ENCODE results near the gene USH1G.

Gene USH1G

GRCh38 chr17:74964988-74965622 lies 42.0 kb upstream of the USH1G start:
- no peak for TF ChIP-seq Cebpa-rat (IDR thresholded peaks at IDR 0.05)
- Histone ChIP-seq H3K36me3 (no peaks in the 10 kb centered on the region), H3K4me2 (no peak overlapping the region), H3K4me3 (no peak overlapping the region), H3K4me1 (peaks cover 0 to 8% (median 0%) of the 10 kb centered on the region in 10 experiments; a peak in 4 of 20 replicates), H3K9ac (no peak overlapping the region), H3K27me3 (peaks cover 0 to under 1% (median 0%) of the 10 kb centered on the region in 11 experiments; a peak in 1 of 22 replicates), H3K27ac (no peak overlapping the region), H4K20me1 (peaks cover 0 to 11% (median 0%) of the 10 kb centered on the region in 11 experiments; a peak in 3 of 22 replicates), H3K9me3 (replicated peaks in 1 of 11) (no peaks in the 10 kb centered on the region)

- H3K4me2 ChIP-seq, result no peak overlapping the region
- no peak overlapping the region for H3K27ac ChIP-seq
- H3K9me3 ChIP-seq (replicated peaks in 1 of 11), result no peaks in the 10 kb centered on the region
- no peaks in the 10 kb centered on the region for H3K36me3 ChIP-seq
- H3K4me3 ChIP-seq, result no peak overlapping the region
- TF ChIP-seq Cebpa-rat (IDR thresholded peaks at IDR 0.05), result no peak
- H3K27me3 ChIP-seq, result no peaks in the 10 kb centered on the region
- H3K4me1 ChIP-seq, result peaks cover 0 to 8% (median 0%) of the 10 kb centered on the region in 10 experiments; a peak in 4 of 20 replicates
- H3K9ac ChIP-seq, result no peak overlapping the region
- H4K20me1 ChIP-seq, result peaks cover 0 to 14% (median 0%) of the 10 kb centered on the region in 11 experiments; a peak in 3 of 22 replicates
Measured at GRCh38 chr17:74964246-74964761, 41.2 kb upstream of the USH1G start.

- Histone ChIP-seq H3K27ac (no peak overlapping the region), H3K4me3 (no peak overlapping the region), H3K4me1 (peaks cover 0 to 8% (median 0%) of the 10 kb centered on the region in 10 experiments; a peak in 4 of 20 replicates), H3K27me3 (no peaks in the 10 kb centered on the region), H3K9me3 (replicated peaks in 1 of 11) (no peaks in the 10 kb centered on the region), H3K9ac (no peak overlapping the region), H4K20me1 (peaks cover 0 to 12% (median 0%) of the 10 kb centered on the region in 11 experiments; a peak in 3 of 22 replicates), H3K4me2 (no peak overlapping the region), H3K36me3 (no peaks in the 10 kb centered on the region)
- TF ChIP-seq Cebpa-rat (IDR thresholded peaks at IDR 0.05), result no peak
Measured at GRCh38 chr17:74963656-74964055, 40.6 kb upstream of the USH1G start.

GRCh38 chr17:74962622-74963394 lies 39.8 kb upstream of the USH1G start:
- TF ChIP-seq Cebpa-rat (IDR thresholded peaks at IDR 0.05), result no peak
- Histone ChIP-seq H3K36me3 (no peaks in the 10 kb centered on the region), H3K4me3 (no peak overlapping the region), H3K4me1 (peaks cover 0 to 8% (median 0%) of the 10 kb centered on the region in 10 experiments; a peak in 4 of 20 replicates), H3K9me3 (replicated peaks in 1 of 11) (no peaks in the 10 kb centered on the region), H3K4me2 (no peak overlapping the region), H4K20me1 (peaks cover 0 to 10% (median 0%) of the 10 kb centered on the region in 11 experiments; a peak in 2 of 22 replicates), H3K27ac (no peak overlapping the region), H3K9ac (peak overlapping the region in 4 of 11 experiments; percentile 5 to 18 (median 12); a peak in 1 of 22 replicates), H3K27me3 (no peaks in the 10 kb centered on the region)

DNA sequence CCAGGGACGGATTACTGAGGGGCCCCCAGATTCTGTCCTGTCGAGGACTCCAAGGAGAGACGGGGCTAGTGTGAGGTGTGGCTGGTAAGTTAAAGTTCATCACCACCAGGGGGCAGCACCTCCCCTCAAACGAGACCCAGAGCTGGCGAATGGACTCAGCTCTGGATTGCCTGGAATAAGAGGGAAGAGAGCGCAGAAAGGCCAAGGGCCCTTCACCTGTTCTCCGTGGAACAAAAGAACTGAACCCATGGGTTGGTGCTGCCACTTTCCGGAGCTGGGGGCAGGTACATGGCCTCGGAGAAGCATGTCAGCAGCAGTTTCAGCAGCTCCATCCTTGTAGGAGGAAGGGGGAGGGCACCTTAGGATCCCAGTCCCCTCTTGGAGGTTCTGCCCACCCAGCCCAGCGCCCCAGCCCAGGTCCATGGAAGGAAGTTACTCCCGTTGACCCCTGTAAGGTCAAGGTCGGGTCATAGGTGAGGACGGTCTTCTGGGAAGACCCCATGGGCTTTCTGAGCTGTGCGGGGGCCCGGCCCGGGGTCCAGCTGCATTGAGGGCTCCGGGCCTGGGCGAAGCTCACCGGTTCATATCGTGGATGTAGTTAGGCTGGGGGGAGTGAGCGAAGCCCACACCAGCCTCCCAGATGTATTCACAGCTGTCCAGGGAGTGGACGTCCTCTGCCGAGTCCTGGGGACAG lies 38.7 kb upstream of the USH1G start:
- no peak overlapping the region for H3K9ac ChIP-seq
- H3K4me3 ChIP-seq, result no peak overlapping the region
- H3K4me1 ChIP-seq, result peaks cover 0 to 8% (median 0%) of the 10 kb centered on the region in 10 experiments; a peak in 6 of 20 replicates
- H3K27ac ChIP-seq, result no peak overlapping the region
- no peak for TF ChIP-seq Cebpa-rat (IDR thresholded peaks at IDR 0.05)
- H4K20me1 ChIP-seq, result peaks cover 0 to 10% (median 0%) of the 10 kb centered on the region in 11 experiments; a peak in 2 of 22 replicates
- H3K36me3 ChIP-seq, result no peaks in the 10 kb centered on the region
- no peaks in the 10 kb centered on the region for H3K27me3 ChIP-seq
- H3K9me3 ChIP-seq (replicated peaks in 1 of 11), result no peaks in the 10 kb centered on the region
- H3K4me2 ChIP-seq, result peak overlapping the region in 2 of 11 experiments; percentile 16 to 21; a peak in 2 of 22 replicates

DNA sequence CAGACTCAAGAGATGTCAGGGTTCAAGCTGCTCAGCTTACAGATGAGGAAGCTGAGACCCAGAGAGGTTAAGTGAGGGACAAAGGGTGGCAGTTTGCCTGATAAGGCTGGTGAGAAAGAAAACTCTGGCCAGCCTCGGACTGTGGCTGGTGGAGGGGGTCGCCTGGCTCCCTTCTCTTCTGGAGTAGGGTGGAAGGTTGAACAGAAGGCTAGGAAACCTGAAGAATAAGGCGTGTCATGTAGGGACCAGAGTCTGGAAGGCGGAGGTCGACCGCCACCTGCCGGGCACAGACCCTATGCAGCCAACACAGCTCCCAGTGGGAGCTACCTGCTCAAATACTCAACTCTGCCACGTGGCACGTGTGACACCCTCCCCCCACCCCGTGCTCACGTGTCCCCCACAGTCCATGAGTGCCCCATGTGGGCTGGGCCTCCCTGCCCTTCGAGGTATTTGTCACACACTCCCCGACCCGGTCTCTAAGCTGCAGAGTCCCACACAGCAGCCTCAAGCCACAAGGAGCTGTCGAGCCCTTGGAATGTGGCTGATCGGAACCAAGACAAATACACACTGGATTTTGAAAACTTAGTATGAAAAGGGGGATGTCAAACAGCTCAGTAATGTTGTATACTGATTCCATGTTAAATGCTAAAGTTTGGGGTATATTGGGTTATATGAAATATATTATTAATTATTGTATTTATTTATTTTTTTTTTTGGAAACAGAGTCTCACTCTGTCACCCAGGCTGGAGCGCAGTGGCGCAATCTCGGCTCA lies 37.7 kb upstream of the USH1G start:
- H3K36me3 ChIP-seq, result no peaks in the 10 kb centered on the region
- peak overlapping the region in 2 of 11 experiments; percentile 3 to 24; a peak in 2 of 22 replicates for H3K4me2 ChIP-seq
- no peak overlapping the region for H3K4me3 ChIP-seq
- H3K4me1 ChIP-seq, result peaks cover 0 to 11% (median 2%) of the 10 kb centered on the region in 10 experiments; a peak in 7 of 20 replicates
- no peaks in the 10 kb centered on the region for H3K27me3 ChIP-seq
- TF ChIP-seq Cebpa-rat (IDR thresholded peaks at IDR 0.05), result no peak
- H3K9ac ChIP-seq, result no peak overlapping the region
- H3K27ac ChIP-seq, result no peak overlapping the region
- H4K20me1 ChIP-seq, result peaks cover 0 to 10% (median 0%) of the 10 kb centered on the region in 11 experiments; a peak in 2 of 22 replicates
- no peaks in the 10 kb centered on the region for H3K9me3 ChIP-seq (replicated peaks in 1 of 11)

GRCh38 chr17:74959826-74960515 lies 36.9 kb upstream of the USH1G start:
- no peak overlapping the region for H3K9ac ChIP-seq

More at GRCh38 chr17:74959826-74960515, 36.9 kb upstream of the USH1G start:
- no peak overlapping the region for H3K27ac ChIP-seq
- no peaks in the 10 kb centered on the region for H3K36me3 ChIP-seq
- H3K9me3 ChIP-seq (replicated peaks in 1 of 11), result no peaks in the 10 kb centered on the region
- peaks cover 0 to 18% (median 9%) of the 10 kb centered on the region in 10 experiments; a peak in 13 of 20 replicates for H3K4me1 ChIP-seq
- H3K4me2 ChIP-seq, result peak overlapping the region in 1 of 11 experiments; percentile 3; a peak in 1 of 22 replicates
- TF ChIP-seq Cebpa-rat (IDR thresholded peaks at IDR 0.05), result no peak
- no peaks in the 10 kb centered on the region for H3K27me3 ChIP-seq
- no peak overlapping the region for H3K4me3 ChIP-seq
- peaks cover 0 to 10% (median 0%) of the 10 kb centered on the region in 11 experiments; a peak in 2 of 22 replicates for H4K20me1 ChIP-seq

Data from BLaER1 treated with 17β-estradiol and CSF1 and Interleukin-3, amounts not matched to agents 10 nM and 100 nM (cell line).